ENCODE measurements around the gene GMDS. TPM values are rescaled to one million over a fixed set of nuclear protein-coding genes. Genes with fewer than 3 reads are reported as not detected.

GMDS gene
- total RNA-seq, 1 donor from 2014 or later: 30.2 TPM

DNA sequence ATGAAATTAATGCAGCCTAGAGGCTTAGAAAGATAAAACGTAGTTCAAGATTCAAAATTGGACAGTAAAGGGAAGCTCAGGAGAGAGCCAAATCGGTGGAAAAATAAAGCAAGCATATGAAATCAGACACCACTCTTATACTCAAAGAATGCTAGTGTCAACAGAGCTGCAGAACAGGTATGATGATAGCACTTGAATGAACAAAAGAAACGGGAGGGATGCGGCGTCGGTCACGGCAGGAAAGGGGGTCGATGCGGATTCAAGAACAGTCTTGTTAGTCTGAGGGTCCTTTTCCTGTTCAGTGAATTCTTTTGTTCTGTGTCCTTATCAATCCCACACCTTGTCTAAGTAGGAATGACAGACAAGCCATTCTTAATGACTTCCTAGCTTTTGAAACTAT, 521.3 kb downstream of the GMDS start:
- no peak overlapping the region for H3K4me3 ChIP-seq
- H3K36me3 ChIP-seq: no peaks in the 10 kb centered on the region
- intact Hi-C loops (cut with DNase I): no loop called here
- no peaks in the 10 kb centered on the region for H3K4me1 ChIP-seq
- H3K27me3 ChIP-seq: no peaks in the 10 kb centered on the region
- TF ChIP-seq POLR2A (IDR thresholded peaks at IDR 0.05): no peak
- TF ChIP-seq CTCF (IDR thresholded peaks at IDR 0.05): no peak
- TF ChIP-seq POLR2AphosphoS5 (IDR thresholded peaks at IDR 0.05; ENCODE audit: insufficient read depth in 1 of 2, low read depth in 1 of 2): no peak
- H3K9me3 ChIP-seq: no peaks in the 10 kb centered on the region
- DNase-seq (ENCODE audit: extremely low spot score in 2 of 2): no peak
- H3K27ac ChIP-seq: no peak overlapping the region

DNA sequence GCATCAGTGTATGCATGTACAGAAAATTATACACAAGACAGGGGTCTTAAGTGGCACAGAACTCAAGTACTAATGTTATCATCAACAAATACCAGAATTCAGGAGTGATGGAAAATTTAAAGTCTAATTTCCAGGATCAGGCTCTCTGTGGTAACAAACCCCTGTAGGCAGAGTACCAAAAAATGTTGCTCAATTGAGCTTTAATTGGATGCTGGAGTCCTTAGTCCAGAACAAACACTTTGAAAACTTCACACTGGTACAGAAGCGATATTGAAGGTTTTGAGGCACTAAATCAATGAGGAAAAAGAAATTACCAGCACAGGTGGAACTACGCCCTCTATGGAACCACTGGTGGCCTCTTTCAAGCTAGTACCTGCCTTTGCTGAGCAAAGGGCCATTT, 522.6 kb downstream of the GMDS start:
- no peaks in the 10 kb centered on the region for H3K27me3 ChIP-seq
- H3K27ac ChIP-seq: no peak overlapping the region
- no peaks in the 10 kb centered on the region for H3K9me3 ChIP-seq
- no peak for TF ChIP-seq POLR2AphosphoS5 (IDR thresholded peaks at IDR 0.05; ENCODE audit: insufficient read depth in 1 of 2, low read depth in 1 of 2)
- no peak for TF ChIP-seq POLR2A (IDR thresholded peaks at IDR 0.05)
- no peak for TF ChIP-seq CTCF (IDR thresholded peaks at IDR 0.05)
- intact Hi-C loops (cut with DNase I): no loop called here
- DNase-seq (ENCODE audit: extremely low spot score in 2 of 2): no peak
- H3K4me1 ChIP-seq: no peaks in the 10 kb centered on the region
- no peaks in the 10 kb centered on the region for H3K36me3 ChIP-seq
- H3K4me3 ChIP-seq: no peak overlapping the region

DNA sequence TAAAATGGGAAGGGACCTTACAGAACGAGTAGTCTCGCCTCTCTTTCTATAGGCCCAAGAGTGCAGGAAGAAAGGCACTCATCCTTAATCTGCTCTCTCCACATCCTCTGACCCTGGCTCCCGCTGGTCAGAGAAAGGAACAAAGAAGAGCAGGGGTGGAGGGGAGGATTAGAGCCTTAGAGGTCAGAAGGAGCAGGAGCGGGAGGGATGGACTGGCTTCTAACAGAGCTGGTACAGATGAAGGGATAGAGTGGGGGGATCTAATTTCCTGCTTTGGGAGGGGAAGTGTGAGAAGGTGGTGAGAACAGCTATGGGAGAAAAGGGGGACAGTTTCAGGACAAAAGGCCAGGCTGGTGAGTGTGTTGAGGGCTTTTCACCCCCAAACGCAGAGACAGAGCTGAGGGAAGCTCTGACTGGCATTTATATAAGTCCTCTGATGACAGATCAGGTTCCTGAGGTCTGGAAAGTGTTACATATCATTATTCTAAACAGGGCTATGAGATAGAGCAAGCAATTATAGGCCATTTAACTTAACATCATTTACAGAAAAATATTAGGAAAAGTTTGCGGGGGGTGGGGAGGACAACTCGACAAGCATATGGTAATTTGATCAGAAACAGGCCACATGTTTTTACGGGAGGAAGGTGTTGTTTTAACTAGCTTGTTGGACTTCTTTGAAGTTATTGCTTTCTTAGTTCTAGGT, 524.6 kb downstream of the GMDS start:
- no peak overlapping the region for H3K4me3 ChIP-seq
- no peaks in the 10 kb centered on the region for H3K9me3 ChIP-seq
- no peak overlapping the region for H3K27ac ChIP-seq
- no peak for DNase-seq (ENCODE audit: extremely low spot score in 2 of 2)
- H3K36me3 ChIP-seq: no peaks in the 10 kb centered on the region
- no peaks in the 10 kb centered on the region for H3K4me1 ChIP-seq
- intact Hi-C loops (cut with DNase I): no loop called here
- no peak for TF ChIP-seq POLR2A (IDR thresholded peaks at IDR 0.05)
- TF ChIP-seq POLR2AphosphoS5 (IDR thresholded peaks at IDR 0.05; ENCODE audit: insufficient read depth in 1 of 2, low read depth in 1 of 2): no peak
- no peak for TF ChIP-seq CTCF (IDR thresholded peaks at IDR 0.05)
- H3K27me3 ChIP-seq: no peaks in the 10 kb centered on the region

- H3K4me3 ChIP-seq: no peak overlapping the region
- DNase-seq (ENCODE audit: extremely low spot score in 2 of 2): no peak
- intact Hi-C loops (cut with DNase I): no loop called here
- no peak for TF ChIP-seq POLR2A (IDR thresholded peaks at IDR 0.05)
- TF ChIP-seq CTCF (IDR thresholded peaks at IDR 0.05): no peak
- no peak for TF ChIP-seq POLR2AphosphoS5 (IDR thresholded peaks at IDR 0.05; ENCODE audit: insufficient read depth in 1 of 2, low read depth in 1 of 2)
- no peaks in the 10 kb centered on the region for H3K9me3 ChIP-seq
- no peaks in the 10 kb centered on the region for H3K4me1 ChIP-seq
- H3K27ac ChIP-seq: no peak overlapping the region
- H3K36me3 ChIP-seq: no peaks in the 10 kb centered on the region
- no peaks in the 10 kb centered on the region for H3K27me3 ChIP-seq
These were observed 525.5 kb downstream of the GMDS start for GRCh38 chr6:1719922-1720321.

GRCh38 chr6:1716868-1717267, 528.5 kb downstream of the GMDS start:
- intact Hi-C loops (cut with DNase I): no loop called here
- H3K27me3 ChIP-seq: no peaks in the 10 kb centered on the region
- H3K4me3 ChIP-seq: no peak overlapping the region
- no peak overlapping the region for H3K27ac ChIP-seq
- DNase-seq (ENCODE audit: extremely low spot score in 2 of 2): no peak
- TF ChIP-seq CTCF (IDR thresholded peaks at IDR 0.05): no peak
- TF ChIP-seq POLR2A (IDR thresholded peaks at IDR 0.05): no peak
- TF ChIP-seq POLR2AphosphoS5 (IDR thresholded peaks at IDR 0.05; ENCODE audit: insufficient read depth in 1 of 2, low read depth in 1 of 2): no peak
- no peaks in the 10 kb centered on the region for H3K4me1 ChIP-seq
- no peaks in the 10 kb centered on the region for H3K36me3 ChIP-seq
- H3K9me3 ChIP-seq: no peaks in the 10 kb centered on the region

Data from vagina (tissue), 2 donors.